PC-9 (cell line): ENCODE results near the gene PCDH8. TPM values are rescaled to one million over a fixed set of nuclear protein-coding genes. Genes with fewer than 3 reads are reported as not detected.

Experiments
- BruUV-seq: library from RNA; stranded (reverse); fragments of 400-500 nt; replicated peaks from 2 replicates; lab custom pipeline; 2021; lab: Mats Ljungman, UMichigan
- CTCF ChIA-PET: fragments of 300-600 bp; sonication (Branson Sonifier 250); formaldehyde crosslinking; loops from one replicate; lab custom pipeline; 2022; ENCODE audit warnings: antibody characterized with exemption; lab: Charles Lee
- POLR2A ChIA-PET: fragments of 300-600 bp; sonication (Branson Sonifier 250); formaldehyde crosslinking; loops from one replicate; lab custom pipeline; 2022; ENCODE audit warnings: antibody characterized with exemption; ENCODE audit not compliant: unreplicated experiment; lab: Charles Lee
- DNase-seq, 2 experiments: peaks; one replicate each; pipeline versions ENCODE4 v3.0.0 to v3.0.0-alpha.2; 2015 to 2022; ENCODE audit warnings: mixed read lengths in 1 of 2
- H2AFZ ChIP-seq: fragments of 200-600 bp; sonication (generic); 2 replicates; pipeline ENCODE4 v1.8.1; 2017; ENCODE audit warnings: antibody characterized with exemption
- H3F3A ChIP-seq: fragments of 200-600 bp; sonication (generic); 2 replicates; pipeline ENCODE4 v1.8.1; 2017; ENCODE audit warnings: antibody characterized with exemption, mild to moderate bottlenecking, low read depth; ENCODE audit not compliant: insufficient read depth
- H3K27ac ChIP-seq: fragments of 200-600 bp; sonication (generic); 2 replicates; pipeline ENCODE4 v1.6.1; 2016; ENCODE audit warnings: mixed run types
- H3K27me3 ChIP-seq: fragments of 200-600 bp; sonication (generic); 2 replicates; pipeline ENCODE4 v1.6.1; 2016; ENCODE audit warnings: low read depth, mixed run types; ENCODE audit not compliant: insufficient read depth
- H3K36me3 ChIP-seq: fragments of 200-600 bp; sonication (generic); 2 replicates; pipeline ENCODE4 v1.6.1; 2016; ENCODE audit warnings: low read depth, mixed run types
- H3K4me1 ChIP-seq: fragments of 200-600 bp; sonication (generic); replicated peaks from 2 replicates; pipeline ENCODE4 v1.6.1; 2016; ENCODE audit warnings: mixed run types; ENCODE audit not compliant: insufficient read depth
- H3K4me2 ChIP-seq: fragments of 200-600 bp; sonication (generic); 2 replicates; pipeline ENCODE4 v1.6.1; 2017; ENCODE audit warnings: mixed run types
- H3K4me3 ChIP-seq: fragments of 200-600 bp; sonication (generic); 2 replicates; pipeline ENCODE4 v1.6.1; 2016; ENCODE audit warnings: mixed run types
- H3K79me2 ChIP-seq: fragments of 200-600 bp; sonication (generic); 2 replicates; pipeline ENCODE4 v1.6.1; 2017; ENCODE audit warnings: low read depth, mixed run types
- H3K9me2 ChIP-seq: fragments of 200-600 bp; sonication (generic); 2 replicates; pipeline ENCODE4 v1.8.1; 2017; ENCODE audit warnings: mild to moderate bottlenecking; ENCODE audit not compliant: insufficient read depth
- H3K9me3 ChIP-seq: fragments of 200-600 bp; sonication (generic); 2 replicates; pipeline ENCODE4 v1.8.1; 2016; ENCODE audit warnings: low read depth; ENCODE audit not compliant: insufficient read depth
- H4K20me1 ChIP-seq: fragments of 200-600 bp; sonication (generic); 2 replicates; pipeline ENCODE4 v1.8.1; 2017; ENCODE audit not compliant: insufficient read depth
- CTCF ChIP-seq: fragments of 200-600 bp; sonication (generic); conservative IDR thresholded peaks from 2 replicates; pipeline ENCODE4 v1.6.1; 2017; ENCODE audit warnings: mixed run types, antibody characterized with exemption, mild to moderate bottlenecking, moderate library complexity
- EZH2 ChIP-seq: fragments of 200-600 bp; sonication (generic); IDR thresholded peaks from 2 replicates; pipeline ENCODE4 v1.8.0; 2017; ENCODE audit warnings: antibody characterized with exemption, low read depth
- intact Hi-C: fragments of 100-400 bp; cut with micrococcal nuclease; formaldehyde crosslinking; loops from one replicate; pipeline ENCODE4 v1.10.0; 2022; ENCODE audit not compliant: unreplicated experiment
- total RNA-seq: library from RNA; stranded (reverse); gene quantifications from 2 replicates; pipeline ENCODE4 v1.2.3, GENCODE V29; 2021

Gene PCDH8
- total RNA-seq, 1 experiment from 2014 or later, result not detected

GRCh38 chr13:52835071-52835839, 13.2 kb downstream of the PCDH8 start:
- intact Hi-C loops, result no loop called here
- Histone ChIP-seq H3K4me2 (no peak overlapping the region), H3K79me2 (no peaks in the 10 kb centered on the region), H3K9me3 (no peaks in the 10 kb centered on the region), H3K27ac (no peak overlapping the region), H3K9me2 (no peaks in the 10 kb centered on the region), H4K20me1 (no peaks in the 10 kb centered on the region), H3K4me1 (no peaks in the 10 kb centered on the region), H3F3A (no peaks in the 10 kb centered on the region), H3K36me3 (no peaks in the 10 kb centered on the region), H2AFZ (no peak overlapping the region), H3K4me3 (no peak overlapping the region), H3K27me3 (peaks cover 29% of the 10 kb centered on the region; the same call in 1 of the 2 replicates)
- TF ChIP-seq EZH2 (no peak), CTCF (no peak)
- BruUV-seq, result no TSS peak
- ChIA-PET POLR2A (no interaction called here), CTCF (no interaction called here)
- no peak for DNase-seq

DNA sequence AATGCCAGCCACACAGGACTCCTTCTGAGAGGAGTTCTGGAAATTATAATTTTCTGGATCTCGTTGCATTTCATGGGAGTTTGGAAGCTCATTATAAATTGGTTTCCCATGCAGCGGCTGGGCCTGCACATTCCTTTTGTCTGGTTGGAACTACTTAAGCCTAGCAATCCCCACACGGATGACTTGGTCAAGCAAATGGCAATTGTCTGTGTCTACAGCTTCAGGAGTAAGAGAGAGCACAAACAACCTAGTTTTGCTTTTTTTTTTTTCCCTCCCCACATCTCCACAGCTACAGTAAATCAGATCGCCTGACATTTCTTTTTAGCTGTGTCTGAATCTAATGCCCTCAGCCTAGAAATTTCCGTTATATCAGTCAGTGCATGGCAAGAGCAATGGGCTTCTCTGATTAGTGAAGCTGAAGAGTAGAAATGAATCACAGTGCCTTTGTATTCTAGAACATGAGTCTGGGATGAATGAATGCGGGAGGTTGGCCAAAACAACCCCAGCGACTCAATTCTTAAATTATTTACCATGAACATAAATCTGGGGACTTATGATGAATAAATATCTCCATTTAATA, 15.1 kb downstream of the PCDH8 start:
- H3K27me3 ChIP-seq, result peaks cover 16% of the 10 kb centered on the region; the same call in 1 of the 2 replicates
- no peaks in the 10 kb centered on the region for H4K20me1 ChIP-seq
- BruUV-seq, result no TSS peak
- no peaks in the 10 kb centered on the region for H3K36me3 ChIP-seq
- intact Hi-C loops, result no loop called here
- H3K4me1 ChIP-seq, result no peaks in the 10 kb centered on the region
- no peak for DNase-seq
- H3K27ac ChIP-seq, result no peak overlapping the region
- H3K9me3 ChIP-seq, result no peaks in the 10 kb centered on the region
- ChIA-PET POLR2A (no interaction called here), CTCF (no interaction called here)
- no peaks in the 10 kb centered on the region for H3K79me2 ChIP-seq
- no peak overlapping the region for H2AFZ ChIP-seq
- no peak overlapping the region for H3K4me3 ChIP-seq
- H3F3A ChIP-seq, result no peaks in the 10 kb centered on the region
- H3K9me2 ChIP-seq, result no peaks in the 10 kb centered on the region
- H3K4me2 ChIP-seq, result no peak overlapping the region
- no peak for TF ChIP-seq CTCF
- no peak for TF ChIP-seq EZH2

- no peak overlapping the region for H3K4me3 ChIP-seq
- no peak for DNase-seq
- POLR2A ChIA-PET, result no interaction called here
- intact Hi-C loops, result no loop called here
- no peaks in the 10 kb centered on the region for H3K9me3 ChIP-seq
- no peaks in the 10 kb centered on the region for H4K20me1 ChIP-seq
- no peak overlapping the region for H3K4me2 ChIP-seq
- no peak overlapping the region for H3K27ac ChIP-seq
- H3F3A ChIP-seq, result no peaks in the 10 kb centered on the region
- TF ChIP-seq CTCF (no peak), EZH2 (no peak)
- no peaks in the 10 kb centered on the region for H3K9me2 ChIP-seq
- CTCF ChIA-PET, result no interaction called here
- peaks cover 20% of the 10 kb centered on the region for H3K27me3 ChIP-seq
- no peaks in the 10 kb centered on the region for H3K79me2 ChIP-seq
- H3K4me1 ChIP-seq, result no peaks in the 10 kb centered on the region
- no peak overlapping the region for H2AFZ ChIP-seq
- BruUV-seq, result no TSS peak
- no peaks in the 10 kb centered on the region for H3K36me3 ChIP-seq
Measured at GRCh38 chr13:52832313-52832712, 16.1 kb downstream of the PCDH8 start.
